Measurements from ENCODE around the gene ADO.

DNA sequence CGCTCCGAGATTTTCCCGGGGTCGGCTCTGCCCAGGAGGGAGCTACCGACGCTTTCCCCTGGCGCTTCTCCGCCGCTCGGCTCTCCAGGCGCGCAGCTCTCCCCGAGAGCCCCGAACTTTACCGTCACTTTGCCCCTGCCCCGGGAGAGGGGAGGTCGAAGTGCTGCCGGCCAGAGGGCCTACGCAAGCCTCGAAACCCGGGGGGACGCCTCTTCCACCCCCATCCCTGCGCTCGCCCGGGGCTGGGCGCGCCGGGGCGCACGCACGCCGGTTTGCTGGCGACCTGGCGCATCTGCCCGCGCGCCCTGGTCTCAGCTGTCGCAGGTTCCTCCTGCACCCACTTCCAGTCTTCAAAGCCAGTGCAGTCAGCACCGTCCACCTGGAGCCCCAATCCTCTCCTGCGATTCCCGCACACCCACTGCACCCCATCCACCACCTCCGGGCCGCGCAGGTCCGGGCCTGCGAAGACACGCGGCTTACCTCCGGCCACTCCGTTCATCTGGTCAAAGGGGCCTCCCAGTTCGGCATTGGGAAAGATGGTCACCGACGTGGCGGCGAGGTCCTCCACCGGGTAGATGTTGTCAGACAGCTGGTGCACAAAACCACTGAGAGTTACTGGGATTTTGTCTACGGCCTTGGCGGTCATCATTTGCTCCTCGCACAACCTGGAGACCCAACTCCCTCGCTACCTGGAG lies 11.0 kb downstream of the ADO start:
- TF ChIP-seq, protein P1, sequence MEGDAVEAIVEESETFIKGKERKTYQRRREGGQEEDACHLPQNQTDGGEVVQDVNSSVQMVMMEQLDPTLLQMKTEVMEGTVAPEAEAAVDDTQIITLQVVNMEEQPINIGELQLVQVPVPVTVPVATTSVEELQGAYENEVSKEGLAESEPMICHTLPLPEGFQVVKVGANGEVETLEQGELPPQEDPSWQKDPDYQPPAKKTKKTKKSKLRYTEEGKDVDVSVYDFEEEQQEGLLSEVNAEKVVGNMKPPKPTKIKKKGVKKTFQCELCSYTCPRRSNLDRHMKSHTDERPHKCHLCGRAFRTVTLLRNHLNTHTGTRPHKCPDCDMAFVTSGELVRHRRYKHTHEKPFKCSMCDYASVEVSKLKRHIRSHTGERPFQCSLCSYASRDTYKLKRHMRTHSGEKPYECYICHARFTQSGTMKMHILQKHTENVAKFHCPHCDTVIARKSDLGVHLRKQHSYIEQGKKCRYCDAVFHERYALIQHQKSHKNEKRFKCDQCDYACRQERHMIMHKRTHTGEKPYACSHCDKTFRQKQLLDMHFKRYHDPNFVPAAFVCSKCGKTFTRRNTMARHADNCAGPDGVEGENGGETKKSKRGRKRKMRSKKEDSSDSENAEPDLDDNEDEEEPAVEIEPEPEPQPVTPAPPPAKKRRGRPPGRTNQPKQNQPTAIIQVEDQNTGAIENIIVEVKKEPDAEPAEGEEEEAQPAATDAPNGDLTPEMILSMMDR (IDR thresholded peaks at IDR 0.05), result no peak
- TF ChIP-seq, protein P2, sequence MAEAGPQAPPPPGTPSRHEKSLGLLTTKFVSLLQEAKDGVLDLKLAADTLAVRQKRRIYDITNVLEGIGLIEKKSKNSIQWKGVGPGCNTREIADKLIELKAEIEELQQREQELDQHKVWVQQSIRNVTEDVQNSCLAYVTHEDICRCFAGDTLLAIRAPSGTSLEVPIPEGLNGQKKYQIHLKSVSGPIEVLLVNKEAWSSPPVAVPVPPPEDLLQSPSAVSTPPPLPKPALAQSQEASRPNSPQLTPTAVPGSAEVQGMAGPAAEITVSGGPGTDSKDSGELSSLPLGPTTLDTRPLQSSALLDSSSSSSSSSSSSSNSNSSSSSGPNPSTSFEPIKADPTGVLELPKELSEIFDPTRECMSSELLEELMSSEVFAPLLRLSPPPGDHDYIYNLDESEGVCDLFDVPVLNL (CRISPR knock-in tag; IDR thresholded peaks at IDR 0.05; ENCODE audit: borderline replicate concordance, low read depth), result no peak
- TF ChIP-seq, protein P3, sequence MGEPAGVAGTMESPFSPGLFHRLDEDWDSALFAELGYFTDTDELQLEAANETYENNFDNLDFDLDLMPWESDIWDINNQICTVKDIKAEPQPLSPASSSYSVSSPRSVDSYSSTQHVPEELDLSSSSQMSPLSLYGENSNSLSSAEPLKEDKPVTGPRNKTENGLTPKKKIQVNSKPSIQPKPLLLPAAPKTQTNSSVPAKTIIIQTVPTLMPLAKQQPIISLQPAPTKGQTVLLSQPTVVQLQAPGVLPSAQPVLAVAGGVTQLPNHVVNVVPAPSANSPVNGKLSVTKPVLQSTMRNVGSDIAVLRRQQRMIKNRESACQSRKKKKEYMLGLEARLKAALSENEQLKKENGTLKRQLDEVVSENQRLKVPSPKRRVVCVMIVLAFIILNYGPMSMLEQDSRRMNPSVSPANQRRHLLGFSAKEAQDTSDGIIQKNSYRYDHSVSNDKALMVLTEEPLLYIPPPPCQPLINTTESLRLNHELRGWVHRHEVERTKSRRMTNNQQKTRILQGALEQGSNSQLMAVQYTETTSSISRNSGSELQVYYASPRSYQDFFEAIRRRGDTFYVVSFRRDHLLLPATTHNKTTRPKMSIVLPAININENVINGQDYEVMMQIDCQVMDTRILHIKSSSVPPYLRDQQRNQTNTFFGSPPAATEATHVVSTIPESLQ (CRISPR knock-in tag; IDR thresholded peaks at IDR 0.05), result no peak
- no peak for TF ChIP-seq CREM (CRISPR knock-in tag; IDR thresholded peaks at IDR 0.05)
- no peak for TF ChIP-seq CBFB (CRISPR knock-in tag; IDR thresholded peaks at IDR 0.05; ENCODE audit: low read depth)
- TF ChIP-seq, protein P4, sequence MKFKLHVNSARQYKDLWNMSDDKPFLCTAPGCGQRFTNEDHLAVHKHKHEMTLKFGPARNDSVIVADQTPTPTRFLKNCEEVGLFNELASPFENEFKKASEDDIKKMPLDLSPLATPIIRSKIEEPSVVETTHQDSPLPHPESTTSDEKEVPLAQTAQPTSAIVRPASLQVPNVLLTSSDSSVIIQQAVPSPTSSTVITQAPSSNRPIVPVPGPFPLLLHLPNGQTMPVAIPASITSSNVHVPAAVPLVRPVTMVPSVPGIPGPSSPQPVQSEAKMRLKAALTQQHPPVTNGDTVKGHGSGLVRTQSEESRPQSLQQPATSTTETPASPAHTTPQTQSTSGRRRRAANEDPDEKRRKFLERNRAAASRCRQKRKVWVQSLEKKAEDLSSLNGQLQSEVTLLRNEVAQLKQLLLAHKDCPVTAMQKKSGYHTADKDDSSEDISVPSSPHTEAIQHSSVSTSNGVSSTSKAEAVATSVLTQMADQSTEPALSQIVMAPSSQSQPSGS (CRISPR knock-in tag; IDR thresholded peaks at IDR 0.05; ENCODE audit: borderline replicate concordance, low read depth), result no peak

Measured in WTC11 (cell line).